H1 (cell line): Measurements from ENCODE around the gene ZNRF3. TPM values are rescaled to one million over a fixed set of nuclear protein-coding genes. Genes with fewer than 3 reads are reported as not detected.
A peak's percentile ranks its signal among the peaks of the same experiment; 100 is the strongest.

Experiments used
- CTCF ChIA-PET: fragments of 300-600 bp; sonication (Branson Sonifier 250); formaldehyde crosslinking; loops from one replicate; lab custom pipeline; 2021; ENCODE audit not compliant: partially characterized antibody; lab: Charles Lee
- POLR2A ChIA-PET: fragments of 300-600 bp; sonication (Branson Sonifier 250); formaldehyde crosslinking; loops from one replicate; lab custom pipeline; 2021; ENCODE audit warnings: inconsistent platforms; ENCODE audit not compliant: partially characterized antibody; lab: Charles Lee
- DNase-seq, 2 experiments: peaks; one replicate each; pipeline versions ENCODE4 v3.0.0 to v3.0.0-alpha.2; 2010 to 2022; ENCODE audit warnings: low spot score in 2 of 2, low read depth in 1 of 2, mixed read lengths in 1 of 2
- FAIRE-seq: peaks from 2 replicates; lab custom pipeline; 2011; peaks lifted over from hg19 to GRCh38; lab: Jason Lieb, UNC
- H2AFZ ChIP-seq: 2 replicates; pipeline ENCODE4 v1.8.1; 2012; ENCODE audit warnings: low read length, inconsistent platforms
- H2AK5ac ChIP-seq: 2 replicates; pipeline ENCODE4 v1.6.1; 2013; ENCODE audit warnings: low read depth, low read length
- H2BK120ac ChIP-seq: replicated peaks from 2 replicates; pipeline ENCODE3; 2013; ENCODE audit warnings: low read depth, low read length, inconsistent platforms
- H2BK12ac ChIP-seq: 2 replicates; pipeline ENCODE4 v1.6.1; 2013; ENCODE audit warnings: low read depth, low read length
- H2BK15ac ChIP-seq: 2 replicates; pipeline ENCODE4 v1.6.1; 2013; ENCODE audit warnings: low read length
- H2BK20ac ChIP-seq: 2 replicates; pipeline ENCODE4 v1.6.1; 2013; ENCODE audit warnings: low read length
- H2BK5ac ChIP-seq: 2 replicates; pipeline ENCODE4 v1.6.1; 2013; ENCODE audit warnings: low read depth, low read length
- H3K14ac ChIP-seq: 2 replicates; pipeline ENCODE4 v1.6.1; 2013; ENCODE audit warnings: inconsistent platforms; ENCODE audit not compliant: insufficient read length
- H3K18ac ChIP-seq: 2 replicates; pipeline ENCODE4 v1.6.1; 2013; ENCODE audit warnings: low read length; ENCODE audit errors: extremely low read depth
- H3K23ac ChIP-seq: 2 replicates; pipeline ENCODE4 v1.6.1; 2013; ENCODE audit warnings: inconsistent platforms; ENCODE audit not compliant: insufficient read length
- H3K23me2 ChIP-seq: 2 replicates; pipeline ENCODE4 v1.6.1; 2013; ENCODE audit warnings: low read depth, low read length
- H3K27ac ChIP-seq: 2 replicates; pipeline ENCODE4 v1.6.1; 2011; ENCODE audit warnings: low read depth, low read length, inconsistent platforms
- H3K27me3 ChIP-seq, 4 experiments: replicated peaks in 1 of 4; 1 replicate in 1 of 4; 2 replicates in 3 of 4; pipeline versions ENCODE4 v1.6.1 to v1.8.1; 2011 to 2013; ENCODE audit warnings: low read length in 3 of 4, mild to moderate bottlenecking in 3 of 4, inconsistent platforms in 2 of 4, mixed read lengths in 2 of 4, moderate library complexity in 1 of 4; ENCODE audit not compliant: control insufficient read depth in 3 of 4, insufficient read depth in 3 of 4; ENCODE audit errors: extremely low read depth in 1 of 4
- H3K36me3 ChIP-seq, 4 experiments: 2 replicates each; pipeline versions ENCODE4 v1.6.1 to v1.8.1; 2011 to 2013; ENCODE audit warnings: mild to moderate bottlenecking in 4 of 4, low read length in 3 of 4, moderate library complexity in 2 of 4, control low read depth in 1 of 4, inconsistent platforms in 1 of 4; ENCODE audit not compliant: insufficient read depth in 4 of 4, control insufficient read depth in 2 of 4
- H3K4ac ChIP-seq: replicated peaks from 2 replicates; pipeline ENCODE3; 2013; ENCODE audit warnings: low read length, low read depth, mixed read lengths, inconsistent platforms; ENCODE audit not compliant: insufficient read length
- H3K4me1 ChIP-seq, 4 experiments: replicated peaks in 1 of 4; 1 replicate in 1 of 4; 2 replicates in 3 of 4; pipeline versions ENCODE4 v1.6.1 to v1.8.1; 2011 to 2013; ENCODE audit warnings: low read length in 3 of 4, inconsistent platforms in 2 of 4, mixed read lengths in 1 of 4; ENCODE audit not compliant: insufficient read depth in 4 of 4, control insufficient read depth in 3 of 4
- H3K4me2 ChIP-seq, 2 experiments: 2 replicates each; pipeline versions ENCODE4 v1.6.1 to v1.8.1; 2011 to 2013; ENCODE audit warnings: low read depth in 2 of 2, low read length in 2 of 2, control low read depth in 1 of 2, inconsistent platforms in 1 of 2, mild to moderate bottlenecking in 1 of 2; ENCODE audit not compliant: insufficient read depth in 1 of 2
- H3K4me3 ChIP-seq, 4 experiments: fragments of 200-600, 300-600 bp in 1 of 4; sonication (generic), shearing (Covaris generic), sonication (Bioruptor Twin) in 1 of 4; 2 replicates each; pipeline versions ENCODE4 v1.5.1 to v1.8.1; 2011 to 2016; ENCODE audit warnings: low read length in 4 of 4, low read depth in 3 of 4, control low read depth in 2 of 4, inconsistent platforms in 2 of 4, mild to moderate bottlenecking in 2 of 4, mixed read lengths in 1 of 4, moderate library complexity in 1 of 4; ENCODE audit not compliant: insufficient read depth in 2 of 4; ENCODE audit errors: extremely low read depth in 1 of 4
- H3K56ac ChIP-seq: replicated peaks from 2 replicates; pipeline ENCODE3; 2013; ENCODE audit warnings: low read depth, mild to moderate bottlenecking, mixed read lengths, low read length, inconsistent platforms; ENCODE audit not compliant: insufficient read length
- H3K79me1 ChIP-seq: 2 replicates; pipeline ENCODE4 v1.6.1; 2013; ENCODE audit warnings: low read depth, low read length, control low read depth
- H3K79me2 ChIP-seq, 2 experiments: 2 replicates each; pipeline versions ENCODE4 v1.6.1 to v1.8.1; 2012 to 2013; ENCODE audit warnings: low read length in 2 of 2, mild to moderate bottlenecking in 2 of 2, inconsistent platforms in 1 of 2; ENCODE audit not compliant: insufficient read depth in 2 of 2, control insufficient read depth in 1 of 2
- H3K9ac ChIP-seq, 4 experiments: replicated peaks in 1 of 4; 1 replicate in 1 of 4; 2 replicates in 3 of 4; pipeline versions ENCODE4 v1.6.1 to v1.8.1; 2011 to 2013; ENCODE audit warnings: low read depth in 3 of 4, low read length in 3 of 4, control low read depth in 2 of 4, mild to moderate bottlenecking in 2 of 4, moderate library complexity in 2 of 4, inconsistent platforms in 1 of 4; ENCODE audit errors: extremely low read depth in 1 of 4
- H3K9me3 ChIP-seq, 2 experiments: 2 replicates each; pipeline versions ENCODE4 v1.6.1 to v1.8.1; 2012 to 2013; ENCODE audit warnings: mild to moderate bottlenecking in 2 of 2, moderate library complexity in 2 of 2, control low read depth in 1 of 2, inconsistent platforms in 1 of 2, low read depth in 1 of 2, low read length in 1 of 2, mixed read lengths in 1 of 2; ENCODE audit not compliant: insufficient read depth in 2 of 2
- H4K20me1 ChIP-seq, 2 experiments: replicated peaks in 1 of 2; 2 replicates each; pipeline versions ENCODE3 to v1.8.1; 2011 to 2013; ENCODE audit warnings: inconsistent platforms in 2 of 2, low read length in 2 of 2, mild to moderate bottlenecking in 1 of 2; ENCODE audit not compliant: insufficient read depth in 2 of 2, control insufficient read depth in 1 of 2
- H4K5ac ChIP-seq: 2 replicates; pipeline ENCODE4 v1.6.1; 2013; ENCODE audit warnings: low read length, low read depth, mixed read lengths, inconsistent platforms; ENCODE audit not compliant: insufficient read length
- H4K8ac ChIP-seq: 2 replicates; pipeline ENCODE4 v1.8.0; 2013; ENCODE audit warnings: mild to moderate bottlenecking, moderate library complexity, low read length, inconsistent platforms; ENCODE audit not compliant: insufficient read depth; ENCODE audit errors: extremely low read depth
- H4K91ac ChIP-seq: replicated peaks from 2 replicates; pipeline ENCODE3; 2013; ENCODE audit warnings: low read length, mixed read lengths, inconsistent platforms; ENCODE audit not compliant: insufficient read length
- CTCF ChIP-seq, 3 experiments: IDR thresholded peaks; 1 replicate in 2 of 3; 2 replicates in 1 of 3; pipeline versions ENCODE4 v1.5.1 to v1.6.1; 2011; ENCODE audit warnings: low read length in 3 of 3, mild to moderate bottlenecking in 3 of 3, inconsistent platforms in 2 of 3, low read depth in 1 of 3, moderate library complexity in 1 of 3; ENCODE audit not compliant: insufficient read depth in 1 of 3; ENCODE audit errors: control extremely low read depth in 1 of 3
- FOSL1 ChIP-seq: IDR thresholded peaks from 2 replicates; pipeline ENCODE4 v1.6.1; 2011; ENCODE audit warnings: mild to moderate bottlenecking, low read depth, low read length, moderate library complexity; ENCODE audit not compliant: insufficient read depth
- MAX ChIP-seq: IDR thresholded peaks from 2 replicates; pipeline ENCODE4 v1.6.1; 2012; ENCODE audit warnings: inconsistent platforms
- POU5F1 ChIP-seq: IDR thresholded peaks from 2 replicates; pipeline ENCODE4 v1.6.1; 2011; ENCODE audit warnings: low read depth, mild to moderate bottlenecking, low read length, moderate library complexity
- RAD21 ChIP-seq, 2 experiments: IDR thresholded peaks in 1 of 2; conservative IDR thresholded peaks in 1 of 2; 2 replicates each; pipeline ENCODE4 v1.6.1; 2011; ENCODE audit warnings: low read depth in 2 of 2, low read length in 2 of 2, improper control_type of control experiment in 1 of 2, inconsistent platforms in 1 of 2, mild to moderate bottlenecking in 1 of 2, moderate library complexity in 1 of 2
- WGBS, 2 experiments: shearing (Covaris generic) in 1 of 2; methylation state at CpG; one replicate each; pipeline versions ENCODE4 v1.1.6 to v1.1.7; 2013 to 2015; ENCODE audit warnings: low lambda C conversion rate in 2 of 2, mixed read lengths in 2 of 2, inconsistent platforms in 1 of 2, low coverage in 1 of 2, missing lambda C conversion rate in 1 of 2; ENCODE audit not compliant: insufficient replicate concordance in 2 of 2, insufficient coverage in 1 of 2, insufficient read length in 1 of 2; ENCODE audit errors: extremely low coverage in 1 of 2, missing lambda C conversion rate in 1 of 2; 5-methylcytosine and 5-hydroxymethylcytosine counted together
- polyA plus RNA-seq, 7 experiments: library from polyadenylated mRNA; depleted of rRNA in 3 of 7; stranded (reverse) in 5 of 7; unstranded in 2 of 7; fragments of >200 nt in 5 of 7; fragments of 200-250 nt in 2 of 7; gene quantifications; 1 replicate in 5 of 7; 2 replicates in 1 of 7; 4 replicates in 1 of 7; pipeline versions ENCODE4 v1.2.1 to v1.2.3, GENCODE V29; 2011 to 2013; ENCODE audit warnings: missing spikeins in 2 of 7, mixed read lengths in 2 of 7
- total RNA-seq: library from RNA; stranded (reverse); fragmentation: NEBNext Ultra II Directional; extraction: Animal tissue kit (Norgen Biotek cat#: 25700); gene quantifications from 2 replicates; pipeline ENCODE4 v1.2.1, GENCODE V29; 2021

The ZNRF3 gene
- total and polyA plus RNA-seq, 2 of the 8 experiments (the other 6 are each of a cell fraction or from before 2014, with no cell fraction given), result 14.1 to 21.7 TPM

DNA sequence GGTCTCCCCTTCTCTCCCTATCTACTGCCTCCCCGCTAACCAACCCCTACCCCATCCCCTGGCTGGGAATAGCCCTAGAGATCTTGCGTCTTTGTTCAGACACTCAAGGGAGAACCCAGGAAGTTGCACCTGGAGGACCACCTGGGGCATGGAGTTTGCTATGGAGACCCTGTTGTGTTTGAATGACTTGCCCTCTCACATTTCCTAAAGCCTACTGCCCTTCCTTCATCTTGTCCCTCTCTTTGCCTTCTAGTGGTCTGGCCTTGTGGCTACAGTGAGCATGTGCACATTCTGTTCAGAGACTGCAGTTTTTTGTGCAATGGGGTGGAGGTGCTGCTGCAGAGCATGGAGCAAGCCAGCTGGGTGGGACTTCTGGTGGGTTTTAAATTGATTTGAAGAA is 42.5 kb downstream of the ZNRF3 start:
- H3K27me3 ChIP-seq, result no peaks in the 10 kb centered on the region
- no peak overlapping the region for H2AK5ac ChIP-seq
- no peaks in the 10 kb centered on the region for H3K36me3 ChIP-seq
- H3K4ac ChIP-seq, result no peak overlapping the region
- no peak overlapping the region for H3K14ac ChIP-seq
- H3K4me3 ChIP-seq, result no peak overlapping the region
- H3K27ac ChIP-seq, result peak overlapping the region; percentile 59
- H2BK12ac ChIP-seq, result no peak overlapping the region
- no peak overlapping the region for H3K23ac ChIP-seq
- H2BK20ac ChIP-seq, result no peak overlapping the region
- no peak overlapping the region for H4K8ac ChIP-seq
- WGBS, 2 experiments, result 86% methylated on average over 2 of the region's 2 CpGs; no CpG with 5 or more reads in 1 of the 2 experiments
- no peak overlapping the region for H4K91ac ChIP-seq
- no peaks in the 10 kb centered on the region for H3K23me2 ChIP-seq
- H2BK120ac ChIP-seq, result no peak overlapping the region
- H3K4me2 ChIP-seq, result no peak overlapping the region; a peak in 1 of 4 replicates
- peaks cover 15 to 97% of the 10 kb centered on the region in 2 experiments for H3K79me2 ChIP-seq
- H3K18ac ChIP-seq, result no peak overlapping the region
- no peak overlapping the region for H3K9ac ChIP-seq
- H2AFZ ChIP-seq, result no peak overlapping the region
- H4K20me1 ChIP-seq, result peaks cover 10 to 11% of the 10 kb centered on the region in 2 experiments
- no peak overlapping the region for H4K5ac ChIP-seq
- no peaks in the 10 kb centered on the region for H3K9me3 ChIP-seq
- no peak for DNase-seq
- H2BK15ac ChIP-seq, result no peak overlapping the region
- POLR2A ChIA-PET, result interaction anchor here (0.6 kb wide), 1 partner anchor 98 kb away, joined by 4 read pairs; no protein-coding TSS in a partner anchor
- no peak overlapping the region for H2BK5ac ChIP-seq
- TF ChIP-seq MAX (peak; percentile 39; the same call in 1 of the 2 replicates), POU5F1 (no peak), CTCF (IDR thresholded peaks at IDR 0.05; ENCODE audit: control extremely low read depth in 1 of 3, insufficient read depth in 1 of 3, low read depth in 1 of 3, low read length in 3 of 3) (peak in 1 of 3 experiments; percentile 9; a peak in 2 of 4 replicates), FOSL1 (no peak), RAD21 (IDR thresholded peaks at IDR 0.05 in 1 of 2, conservative IDR thresholded peaks at IDR 0.05 in 1 of 2; ENCODE audit: low read depth in 2 of 2, low read length in 2 of 2) (0 out of 4 replicates have a peak, but pooled peaks of 1 of the 2 experiments have one; percentile 9)
- TF ChIP-seq, all 59 proteins: peak for 3
- CTCF ChIA-PET, result interaction anchor here (1.0 to 2.5 kb wide), 4 partner anchors 9 to 115 kb away, joined by 3 to 18 read pairs (median 8); no protein-coding TSS in a partner anchor
- peaks cover 28% of the 10 kb centered on the region for H3K79me1 ChIP-seq
- H3K56ac ChIP-seq, result no peak overlapping the region
- H3K4me1 ChIP-seq, result peaks cover 4 to 25% (median 16%) of the 10 kb centered on the region in 4 experiments; a peak in 5 of 7 replicates
- FAIRE-seq, result peak; percentile 86
